H1 (cell line): ENCODE results near the gene SLC35B2. TPM values are rescaled to one million over a fixed set of nuclear protein-coding genes. Genes with fewer than 3 reads are reported as not detected.

Source experiments
- CTCF ChIA-PET: fragments of 300-600 bp; sonication (Branson Sonifier 250); formaldehyde crosslinking; loops from one replicate; lab custom pipeline; 2021; ENCODE audit not compliant: partially characterized antibody; lab: Charles Lee
- POLR2A ChIA-PET: fragments of 300-600 bp; sonication (Branson Sonifier 250); formaldehyde crosslinking; loops from one replicate; lab custom pipeline; 2021; ENCODE audit warnings: inconsistent platforms; ENCODE audit not compliant: partially characterized antibody; lab: Charles Lee
- DNase-seq, 2 experiments: peaks; one replicate each; pipeline versions ENCODE4 v3.0.0 to v3.0.0-alpha.2; 2010 to 2022; ENCODE audit warnings: low spot score in 2 of 2, low read depth in 1 of 2, mixed read lengths in 1 of 2
- FAIRE-seq: peaks from 2 replicates; lab custom pipeline; 2011; peaks lifted over from hg19 to GRCh38; lab: Jason Lieb, UNC
- H2AFZ ChIP-seq: 2 replicates; pipeline ENCODE4 v1.8.1; 2012; ENCODE audit warnings: low read length, inconsistent platforms
- H2AK5ac ChIP-seq: 2 replicates; pipeline ENCODE4 v1.6.1; 2013; ENCODE audit warnings: low read depth, low read length
- H2BK120ac ChIP-seq: replicated peaks from 2 replicates; pipeline ENCODE3; 2013; ENCODE audit warnings: low read depth, low read length, inconsistent platforms
- H2BK12ac ChIP-seq: 2 replicates; pipeline ENCODE4 v1.6.1; 2013; ENCODE audit warnings: low read depth, low read length
- H2BK15ac ChIP-seq: 2 replicates; pipeline ENCODE4 v1.6.1; 2013; ENCODE audit warnings: low read length
- H2BK20ac ChIP-seq: 2 replicates; pipeline ENCODE4 v1.6.1; 2013; ENCODE audit warnings: low read length
- H2BK5ac ChIP-seq: 2 replicates; pipeline ENCODE4 v1.6.1; 2013; ENCODE audit warnings: low read depth, low read length
- H3K14ac ChIP-seq: 2 replicates; pipeline ENCODE4 v1.6.1; 2013; ENCODE audit warnings: inconsistent platforms; ENCODE audit not compliant: insufficient read length
- H3K18ac ChIP-seq: 2 replicates; pipeline ENCODE4 v1.6.1; 2013; ENCODE audit warnings: low read length; ENCODE audit errors: extremely low read depth
- H3K23ac ChIP-seq: 2 replicates; pipeline ENCODE4 v1.6.1; 2013; ENCODE audit warnings: inconsistent platforms; ENCODE audit not compliant: insufficient read length
- H3K23me2 ChIP-seq: 2 replicates; pipeline ENCODE4 v1.6.1; 2013; ENCODE audit warnings: low read depth, low read length
- H3K27ac ChIP-seq: 2 replicates; pipeline ENCODE4 v1.6.1; 2011; ENCODE audit warnings: low read depth, low read length, inconsistent platforms
- H3K27me3 ChIP-seq, 4 experiments: replicated peaks in 1 of 4; 1 replicate in 1 of 4; 2 replicates in 3 of 4; pipeline versions ENCODE4 v1.6.1 to v1.8.1; 2011 to 2013; ENCODE audit warnings: low read length in 3 of 4, mild to moderate bottlenecking in 3 of 4, inconsistent platforms in 2 of 4, mixed read lengths in 2 of 4, moderate library complexity in 1 of 4; ENCODE audit not compliant: control insufficient read depth in 3 of 4, insufficient read depth in 3 of 4; ENCODE audit errors: extremely low read depth in 1 of 4
- H3K36me3 ChIP-seq, 4 experiments: 2 replicates each; pipeline versions ENCODE4 v1.6.1 to v1.8.1; 2011 to 2013; ENCODE audit warnings: mild to moderate bottlenecking in 4 of 4, low read length in 3 of 4, moderate library complexity in 2 of 4, control low read depth in 1 of 4, inconsistent platforms in 1 of 4; ENCODE audit not compliant: insufficient read depth in 4 of 4, control insufficient read depth in 2 of 4
- H3K4ac ChIP-seq: replicated peaks from 2 replicates; pipeline ENCODE3; 2013; ENCODE audit warnings: low read length, low read depth, mixed read lengths, inconsistent platforms; ENCODE audit not compliant: insufficient read length
- H3K4me1 ChIP-seq, 4 experiments: replicated peaks in 1 of 4; 1 replicate in 1 of 4; 2 replicates in 3 of 4; pipeline versions ENCODE4 v1.6.1 to v1.8.1; 2011 to 2013; ENCODE audit warnings: low read length in 3 of 4, inconsistent platforms in 2 of 4, mixed read lengths in 1 of 4; ENCODE audit not compliant: insufficient read depth in 4 of 4, control insufficient read depth in 3 of 4
- H3K4me2 ChIP-seq, 2 experiments: 2 replicates each; pipeline versions ENCODE4 v1.6.1 to v1.8.1; 2011 to 2013; ENCODE audit warnings: low read depth in 2 of 2, low read length in 2 of 2, control low read depth in 1 of 2, inconsistent platforms in 1 of 2, mild to moderate bottlenecking in 1 of 2; ENCODE audit not compliant: insufficient read depth in 1 of 2
- H3K4me3 ChIP-seq, 4 experiments: fragments of 200-600, 300-600 bp in 1 of 4; sonication (generic), shearing (Covaris generic), sonication (Bioruptor Twin) in 1 of 4; 2 replicates each; pipeline versions ENCODE4 v1.5.1 to v1.8.1; 2011 to 2016; ENCODE audit warnings: low read length in 4 of 4, low read depth in 3 of 4, control low read depth in 2 of 4, inconsistent platforms in 2 of 4, mild to moderate bottlenecking in 2 of 4, mixed read lengths in 1 of 4, moderate library complexity in 1 of 4; ENCODE audit not compliant: insufficient read depth in 2 of 4; ENCODE audit errors: extremely low read depth in 1 of 4
- H3K56ac ChIP-seq: replicated peaks from 2 replicates; pipeline ENCODE3; 2013; ENCODE audit warnings: low read depth, mild to moderate bottlenecking, mixed read lengths, low read length, inconsistent platforms; ENCODE audit not compliant: insufficient read length
- H3K79me1 ChIP-seq: 2 replicates; pipeline ENCODE4 v1.6.1; 2013; ENCODE audit warnings: low read depth, low read length, control low read depth
- H3K79me2 ChIP-seq, 2 experiments: 2 replicates each; pipeline versions ENCODE4 v1.6.1 to v1.8.1; 2012 to 2013; ENCODE audit warnings: low read length in 2 of 2, mild to moderate bottlenecking in 2 of 2, inconsistent platforms in 1 of 2; ENCODE audit not compliant: insufficient read depth in 2 of 2, control insufficient read depth in 1 of 2
- H3K9ac ChIP-seq, 4 experiments: replicated peaks in 1 of 4; 1 replicate in 1 of 4; 2 replicates in 3 of 4; pipeline versions ENCODE4 v1.6.1 to v1.8.1; 2011 to 2013; ENCODE audit warnings: low read depth in 3 of 4, low read length in 3 of 4, control low read depth in 2 of 4, mild to moderate bottlenecking in 2 of 4, moderate library complexity in 2 of 4, inconsistent platforms in 1 of 4; ENCODE audit errors: extremely low read depth in 1 of 4
- H3K9me3 ChIP-seq, 2 experiments: 2 replicates each; pipeline versions ENCODE4 v1.6.1 to v1.8.1; 2012 to 2013; ENCODE audit warnings: mild to moderate bottlenecking in 2 of 2, moderate library complexity in 2 of 2, control low read depth in 1 of 2, inconsistent platforms in 1 of 2, low read depth in 1 of 2, low read length in 1 of 2, mixed read lengths in 1 of 2; ENCODE audit not compliant: insufficient read depth in 2 of 2
- H4K20me1 ChIP-seq, 2 experiments: replicated peaks in 1 of 2; 2 replicates each; pipeline versions ENCODE3 to v1.8.1; 2011 to 2013; ENCODE audit warnings: inconsistent platforms in 2 of 2, low read length in 2 of 2, mild to moderate bottlenecking in 1 of 2; ENCODE audit not compliant: insufficient read depth in 2 of 2, control insufficient read depth in 1 of 2
- H4K5ac ChIP-seq: 2 replicates; pipeline ENCODE4 v1.6.1; 2013; ENCODE audit warnings: low read length, low read depth, mixed read lengths, inconsistent platforms; ENCODE audit not compliant: insufficient read length
- H4K8ac ChIP-seq: 2 replicates; pipeline ENCODE4 v1.8.0; 2013; ENCODE audit warnings: mild to moderate bottlenecking, moderate library complexity, low read length, inconsistent platforms; ENCODE audit not compliant: insufficient read depth; ENCODE audit errors: extremely low read depth
- H4K91ac ChIP-seq: replicated peaks from 2 replicates; pipeline ENCODE3; 2013; ENCODE audit warnings: low read length, mixed read lengths, inconsistent platforms; ENCODE audit not compliant: insufficient read length
- ATF3 ChIP-seq: IDR thresholded peaks from 2 replicates; pipeline ENCODE4 v1.6.1; 2011; ENCODE audit warnings: low read depth, mild to moderate bottlenecking, low read length; ENCODE audit not compliant: insufficient read depth
- BRCA1 ChIP-seq: IDR thresholded peaks from 2 replicates; pipeline ENCODE4 v1.6.1; 2012; ENCODE audit warnings: low read depth, low read length, improper control_type of control experiment
- CTBP2 ChIP-seq: IDR thresholded peaks from 2 replicates; pipeline ENCODE4 v1.7.0; 2011; ENCODE audit warnings: borderline replicate concordance, mild to moderate bottlenecking, moderate library complexity, mixed read lengths, low read length; ENCODE audit not compliant: insufficient read depth, insufficient read length
- HDAC6 ChIP-seq: IDR thresholded peaks from one replicate; pipeline ENCODE4 v1.7.1; 2012; ENCODE audit warnings: low read depth, mild to moderate bottlenecking, inconsistent platforms, low read length, moderate library complexity
- KDM5A ChIP-seq: fragments of 200-600 bp; IDR thresholded peaks from 2 replicates; pipeline ENCODE4 v1.7.1; 2012; ENCODE audit warnings: mild to moderate bottlenecking, low read length, inconsistent platforms, mixed read lengths
- MAX ChIP-seq: IDR thresholded peaks from 2 replicates; pipeline ENCODE4 v1.6.1; 2012; ENCODE audit warnings: inconsistent platforms
- POU5F1 ChIP-seq: IDR thresholded peaks from 2 replicates; pipeline ENCODE4 v1.6.1; 2011; ENCODE audit warnings: low read depth, mild to moderate bottlenecking, low read length, moderate library complexity
- RAD21 ChIP-seq, 2 experiments: IDR thresholded peaks in 1 of 2; conservative IDR thresholded peaks in 1 of 2; 2 replicates each; pipeline ENCODE4 v1.6.1; 2011; ENCODE audit warnings: low read depth in 2 of 2, low read length in 2 of 2, improper control_type of control experiment in 1 of 2, inconsistent platforms in 1 of 2, mild to moderate bottlenecking in 1 of 2, moderate library complexity in 1 of 2
- RXRA ChIP-seq: IDR thresholded peaks from 2 replicates; pipeline ENCODE4 v1.6.1; 2011; ENCODE audit warnings: low read depth, mild to moderate bottlenecking, low read length, moderate library complexity; ENCODE audit not compliant: insufficient read depth
- WGBS, 2 experiments: shearing (Covaris generic) in 1 of 2; methylation state at CpG; one replicate each; pipeline versions ENCODE4 v1.1.6 to v1.1.7; 2013 to 2015; ENCODE audit warnings: low lambda C conversion rate in 2 of 2, mixed read lengths in 2 of 2, inconsistent platforms in 1 of 2, low coverage in 1 of 2, missing lambda C conversion rate in 1 of 2; ENCODE audit not compliant: insufficient replicate concordance in 2 of 2, insufficient coverage in 1 of 2, insufficient read length in 1 of 2; ENCODE audit errors: extremely low coverage in 1 of 2, missing lambda C conversion rate in 1 of 2; 5-methylcytosine and 5-hydroxymethylcytosine counted together
- polyA plus RNA-seq, 7 experiments: library from polyadenylated mRNA; depleted of rRNA in 3 of 7; stranded (reverse) in 5 of 7; unstranded in 2 of 7; fragments of >200 nt in 5 of 7; fragments of 200-250 nt in 2 of 7; gene quantifications; 1 replicate in 5 of 7; 2 replicates in 1 of 7; 4 replicates in 1 of 7; pipeline versions ENCODE4 v1.2.1 to v1.2.3, GENCODE V29; 2011 to 2013; ENCODE audit warnings: missing spikeins in 2 of 7, mixed read lengths in 2 of 7
- total RNA-seq: library from RNA; stranded (reverse); fragmentation: NEBNext Ultra II Directional; extraction: Animal tissue kit (Norgen Biotek cat#: 25700); gene quantifications from 2 replicates; pipeline ENCODE4 v1.2.1, GENCODE V29; 2021

Gene SLC35B2
- total and polyA plus RNA-seq, 2 of the 8 experiments (the other 6 are each of a cell fraction or from before 2014, with no cell fraction given), result 29.5 to 65.0 TPM

GRCh38 chr6:44237021-44237812 lies 20.1 kb downstream of the SLC35B2 start:
- H3K23ac ChIP-seq, result no peak overlapping the region
- no peak overlapping the region for H3K56ac ChIP-seq
- H2BK120ac ChIP-seq, result no peak overlapping the region
- peak overlapping the region; percentile 19 to 71 (median 48) for H3K4me3 ChIP-seq
- CTCF ChIA-PET, result interaction anchor here (0.6 to 19.4 kb wide), 20 partner anchors 9 to 138 kb away, joined by 3 to 287 read pairs (median 4); partner anchors contain the start of genes HSP90AB1, SLC29A1 and SLC35B2
- H3K4ac ChIP-seq, result no peak overlapping the region
- H3K4me2 ChIP-seq, result peak overlapping the region; percentile 25 to 84
- H4K20me1 ChIP-seq, result peaks cover 6 to 7% of the 10 kb centered on the region in 2 experiments
- peak overlapping the region; percentile 80 for H4K8ac ChIP-seq
- no peaks in the 10 kb centered on the region for H3K79me2 ChIP-seq
- POLR2A ChIA-PET, result interaction anchor here (0.6 to 21.0 kb wide), 19 partner anchors 8 to 568 kb away, joined by 3 to 581 read pairs (median 3); partner anchors contain the start of genes HSP90AB1, MYMX, SLC29A1 and SLC35B2
- peak overlapping the region; percentile 33; the same call in 1 of the 2 replicates for H2BK12ac ChIP-seq
- peaks cover 4 to 15% (median 9%) of the 10 kb centered on the region in 4 experiments; a peak in 6 of 7 replicates for H3K4me1 ChIP-seq
- H4K5ac ChIP-seq, result peak overlapping the region; percentile 18
- H2AK5ac ChIP-seq, result no peak overlapping the region
- 50% methylated on average over 22 of the region's 22 CpGs; no CpG with 5 or more reads in 1 of the 2 experiments for WGBS, 2 experiments
- peak in 1 of 2 experiments; percentile 81 for DNase-seq
- H4K91ac ChIP-seq, result no peak overlapping the region
- peak overlapping the region; percentile 22; the same call in 1 of the 2 replicates for H2BK5ac ChIP-seq
- peaks cover 4% of the 10 kb centered on the region; the same call in 1 of the 2 replicates for H3K23me2 ChIP-seq
- H3K27ac ChIP-seq, result peak overlapping the region; percentile 11; the same call in 1 of the 2 replicates
- H2BK20ac ChIP-seq, result no peak overlapping the region
- no peak overlapping the region for H2BK15ac ChIP-seq
- peaks cover 16 to 23% (median 20%) of the 10 kb centered on the region in 4 experiments for H3K36me3 ChIP-seq
- no peak overlapping the region for H3K14ac ChIP-seq
- FAIRE-seq, result no peak
- no peak overlapping the region for H3K18ac ChIP-seq
- no peak overlapping the region for H2AFZ ChIP-seq
- H3K9ac ChIP-seq, result peak overlapping the region in 1 of 4 experiments; percentile 57; a peak in 3 of 7 replicates
- no peaks in the 10 kb centered on the region; a peak in 1 of 7 replicates for H3K27me3 ChIP-seq
- H3K79me1 ChIP-seq, result no peaks in the 10 kb centered on the region; the same call in 1 of the 2 replicates
- no peaks in the 10 kb centered on the region for H3K9me3 ChIP-seq
- TF ChIP-seq KDM5A, result no peak
- no peak for TF ChIP-seq MAX
- TF ChIP-seq BRCA1, result no peak
- TF ChIP-seq CTBP2, result no peak
- no peak for TF ChIP-seq ATF3
- TF ChIP-seq POU5F1, result no peak
- TF ChIP-seq HDAC6, result no peak
- TF ChIP-seq RAD21 (IDR thresholded peaks at IDR 0.05 in 1 of 2, conservative IDR thresholded peaks at IDR 0.05 in 1 of 2; ENCODE audit: low read depth in 2 of 2, low read length in 2 of 2), result no peak
- no peak for TF ChIP-seq RXRA
